Testis (tissue), 3 donors: ENCODE data around the gene SRL. TPM values are rescaled to one million over a fixed set of nuclear protein-coding genes. Genes with fewer than 3 reads are reported as not detected.

ENCODE experiments used
- DNase-seq: peaks from one replicate; pipeline ENCODE4 v3.0.0-alpha.2; 2019
- H3K27ac ChIP-seq, 2 donors: fragments of 200-600 bp; sonication (generic); one replicate each; pipeline ENCODE4 v1.5.1; 2019
- H3K27me3 ChIP-seq: fragments of 200-600 bp; sonication (generic); one replicate; pipeline ENCODE4 v1.5.1; 2019
- H3K36me3 ChIP-seq: fragments of 200-600 bp; sonication (generic); one replicate; pipeline ENCODE4 v1.5.1; 2017; ENCODE audit warnings: low read depth; ENCODE audit errors: missing control alignments
- H3K4me1 ChIP-seq: fragments of 200-600 bp; sonication (generic); one replicate; pipeline ENCODE4 v1.5.1; 2019
- H3K4me3 ChIP-seq, 2 donors: fragments of 200-600 bp; sonication (generic); one replicate each; pipeline ENCODE4 v1.5.1; 2017 to 2019
- H3K9me3 ChIP-seq: fragments of 200-600 bp; sonication (generic); one replicate; pipeline ENCODE4 v1.5.1; 2017
- POLR2A ChIP-seq: fragments of 450-650 bp; IDR thresholded peaks from one replicate; pipeline ENCODE4 v1.6.1; 2017; ENCODE audit warnings: antibody characterized with exemption, mild to moderate bottlenecking, moderate library complexity
- WGBS, 2 donors: methylation state at CpG; one replicate each; pipeline ENCODE4 v1.1.5; 2018; 5-methylcytosine and 5-hydroxymethylcytosine counted together
- intact Hi-C: fragments of 100-400 bp; cut with DNase I; formaldehyde crosslinking; loops from one replicate; pipeline ENCODE4 v1.15.1; 2023; ENCODE audit warnings: low total_unique reads
- polyA plus RNA-seq: library from polyadenylated mRNA; stranded (reverse); fragments of 350-450 nt; fragmentation: Illumina TruSeq; extraction: RNeasy Lipid Tissue Mini Kit (QIAGEN cat#74804); gene quantifications from one replicate; pipeline ENCODE4 v1.2.3, GENCODE V29; 2014; ENCODE audit warnings: low read depth, low replicate concordance; ENCODE audit not compliant: insufficient read depth
- total RNA-seq, 2 donors: library from RNA; depleted of rRNA; stranded (reverse); fragments of >200 nt; gene quantifications; one replicate each; pipeline ENCODE4 v1.2.3, GENCODE V29; 2016
- TF ChIP-seq, protein P1 (sequence below), 3 experiments: fragments of 450-650 bp in 2 of 3; fragments of 200-600 bp in 1 of 3; sonication (generic) in 1 of 3; IDR thresholded peaks; one replicate each; pipeline ENCODE4 v1.5.1; 2016 to 2019; ENCODE audit warnings: antibody characterized with exemption in 3 of 3, mild to moderate bottlenecking in 2 of 3, moderate library complexity in 1 of 3

The SRL gene
- total and polyA plus RNA-seq, 3 donors from 2014 or later = 1.5 to 4.7 (median 2.5) TPM

DNA sequence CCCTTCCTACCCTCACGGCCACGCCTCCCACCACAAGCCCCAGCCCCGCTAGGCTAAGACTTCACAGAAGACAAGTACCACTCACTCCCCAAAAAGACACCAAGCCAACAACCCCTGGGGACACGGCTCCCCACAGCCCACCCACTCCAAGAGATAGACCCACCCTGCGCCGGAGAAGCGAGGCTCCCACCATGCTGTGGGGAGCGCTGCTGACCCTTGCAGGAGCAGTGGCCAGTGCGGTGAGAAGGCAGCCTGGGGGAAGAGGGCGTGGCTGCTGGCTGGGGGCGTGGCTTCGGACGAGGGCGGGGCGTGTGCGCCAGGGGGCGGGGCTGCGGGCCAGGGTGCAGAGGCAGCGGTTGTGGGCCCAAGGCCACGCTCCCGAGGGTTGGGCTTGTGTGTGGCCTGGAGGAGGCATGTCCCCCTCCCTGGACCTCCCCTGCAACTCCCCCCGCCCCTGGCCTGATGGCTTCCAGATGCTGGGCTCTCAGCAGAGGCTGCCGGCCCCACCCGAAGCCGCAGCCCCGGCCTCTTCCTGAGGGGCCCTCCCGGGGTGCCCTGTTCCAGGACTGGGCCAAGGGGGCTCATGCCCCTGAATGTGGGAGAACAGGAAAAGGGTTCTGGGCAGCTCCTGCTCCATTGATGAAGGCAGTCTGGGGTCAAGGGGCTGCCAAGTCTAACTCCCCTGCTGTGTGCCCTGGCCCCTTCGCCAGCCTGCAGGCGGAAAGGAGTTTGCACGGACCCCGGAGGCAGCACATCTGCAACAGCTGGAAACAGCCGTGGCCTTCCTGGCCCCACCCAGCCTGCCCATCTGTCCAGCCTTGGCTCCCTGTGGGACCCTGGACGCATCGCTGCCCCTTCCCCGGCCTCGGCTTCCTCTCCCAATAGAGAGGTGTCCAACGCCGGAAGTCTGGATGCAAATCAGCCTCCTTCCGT lies 21.9 kb upstream of the SRL start:
- H3K4me1 ChIP-seq = peaks cover 27% of the 10 kb centered on the region
- no peak for TF ChIP-seq POLR2A
- TF ChIP-seq, protein P1, sequence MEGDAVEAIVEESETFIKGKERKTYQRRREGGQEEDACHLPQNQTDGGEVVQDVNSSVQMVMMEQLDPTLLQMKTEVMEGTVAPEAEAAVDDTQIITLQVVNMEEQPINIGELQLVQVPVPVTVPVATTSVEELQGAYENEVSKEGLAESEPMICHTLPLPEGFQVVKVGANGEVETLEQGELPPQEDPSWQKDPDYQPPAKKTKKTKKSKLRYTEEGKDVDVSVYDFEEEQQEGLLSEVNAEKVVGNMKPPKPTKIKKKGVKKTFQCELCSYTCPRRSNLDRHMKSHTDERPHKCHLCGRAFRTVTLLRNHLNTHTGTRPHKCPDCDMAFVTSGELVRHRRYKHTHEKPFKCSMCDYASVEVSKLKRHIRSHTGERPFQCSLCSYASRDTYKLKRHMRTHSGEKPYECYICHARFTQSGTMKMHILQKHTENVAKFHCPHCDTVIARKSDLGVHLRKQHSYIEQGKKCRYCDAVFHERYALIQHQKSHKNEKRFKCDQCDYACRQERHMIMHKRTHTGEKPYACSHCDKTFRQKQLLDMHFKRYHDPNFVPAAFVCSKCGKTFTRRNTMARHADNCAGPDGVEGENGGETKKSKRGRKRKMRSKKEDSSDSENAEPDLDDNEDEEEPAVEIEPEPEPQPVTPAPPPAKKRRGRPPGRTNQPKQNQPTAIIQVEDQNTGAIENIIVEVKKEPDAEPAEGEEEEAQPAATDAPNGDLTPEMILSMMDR (IDR thresholded peaks at IDR 0.05) = no peak
- H3K4me3 ChIP-seq = peak overlapping the region in 1 of 2 donors; percentile 23
- 20 to 33% methylated on average over 1 to 38 of the region's 39 CpGs for WGBS, 2 donors
- H3K27me3 ChIP-seq = no peaks in the 10 kb centered on the region
- H3K36me3 ChIP-seq = no peaks in the 10 kb centered on the region
- H3K27ac ChIP-seq = peak overlapping the region in 1 of 2 donors; percentile 15
- H3K9me3 ChIP-seq = no peaks in the 10 kb centered on the region
- intact Hi-C loops = no loop called here
- DNase-seq = peak; percentile 86

DNA sequence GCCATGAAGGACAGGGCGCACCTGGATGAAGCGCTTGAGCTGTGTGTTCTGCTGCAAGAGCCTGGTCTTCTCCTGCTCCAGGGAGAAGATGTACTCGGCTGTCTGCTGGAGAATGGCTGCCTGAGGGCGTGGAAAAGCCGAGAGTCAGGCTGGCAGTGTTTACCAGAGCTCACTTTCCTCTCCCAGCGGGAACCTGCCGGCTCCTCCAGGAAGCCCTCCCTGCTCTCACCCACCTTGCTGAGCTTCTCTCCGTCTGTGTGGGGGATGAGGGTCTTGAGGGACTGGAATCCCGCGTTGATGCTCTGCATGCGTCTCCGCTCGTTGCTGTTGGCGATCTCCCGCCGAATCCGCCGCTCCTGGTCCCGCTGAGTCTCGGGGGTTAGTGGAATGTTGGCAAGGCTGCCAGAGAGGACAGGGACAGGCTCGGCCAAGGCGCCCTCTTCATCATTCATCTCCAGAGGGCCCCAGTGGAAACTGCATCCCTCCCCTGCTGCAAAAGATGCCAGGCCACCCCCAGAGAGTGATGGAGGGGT lies 20.5 kb upstream of the SRL start:
- 75 to 79% methylated on average over 20 to 22 of the region's 22 CpGs for WGBS, 2 donors
- no peak overlapping the region for H3K4me3 ChIP-seq
- H3K9me3 ChIP-seq = no peaks in the 10 kb centered on the region
- no peaks in the 10 kb centered on the region for H3K36me3 ChIP-seq
- intact Hi-C loops = no loop called here
- DNase-seq = no peak
- H3K27ac ChIP-seq = no peak overlapping the region
- H3K27me3 ChIP-seq = no peaks in the 10 kb centered on the region
- H3K4me1 ChIP-seq = peaks cover 35% of the 10 kb centered on the region
- no peak for TF ChIP-seq POLR2A
- TF ChIP-seq, protein P1 (IDR thresholded peaks at IDR 0.05) = no peak

DNA sequence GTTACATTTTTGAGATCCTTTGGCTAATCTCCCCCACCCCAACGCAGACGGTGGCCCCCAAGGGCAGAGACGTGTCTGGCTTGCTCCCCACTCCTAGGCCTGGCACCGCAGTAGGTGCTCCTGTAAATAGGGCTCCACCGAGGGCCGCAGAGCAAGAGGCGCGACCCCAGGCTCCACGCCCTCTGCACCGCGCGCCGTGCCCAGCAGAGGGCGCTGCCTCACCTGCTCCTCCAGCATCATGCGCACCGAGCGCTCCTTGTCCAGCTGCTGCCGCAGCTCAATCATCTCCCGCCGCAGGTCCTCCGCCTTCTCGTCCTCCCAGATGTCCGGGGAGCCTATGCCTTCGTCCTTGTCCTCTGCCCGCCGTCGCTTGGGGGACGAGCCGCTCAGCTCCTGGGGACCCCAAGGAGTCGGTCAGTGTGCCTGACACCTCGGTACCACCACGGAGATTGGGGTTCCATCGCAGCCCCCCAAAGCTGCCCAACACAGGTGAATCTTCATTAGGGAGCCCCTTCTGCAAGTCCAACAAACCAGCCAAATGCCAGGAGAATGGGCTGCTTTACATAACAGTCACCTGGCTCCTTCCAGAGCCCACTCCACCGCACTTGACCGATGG lies 19.8 kb upstream of the SRL start:
- Histone ChIP-seq H3K27me3 (no peaks in the 10 kb centered on the region), H3K27ac (no peak overlapping the region), H3K4me3 (no peak overlapping the region), H3K36me3 (no peaks in the 10 kb centered on the region), H3K4me1 (peaks cover 37% of the 10 kb centered on the region), H3K9me3 (no peaks in the 10 kb centered on the region)
- intact Hi-C loops = no loop called here
- no peak for TF ChIP-seq POLR2A
- TF ChIP-seq, protein P1 (IDR thresholded peaks at IDR 0.05) = peak in 2 of 3 experiments; percentile 75 to 76
- DNase-seq = peak; percentile 70
- 63 to 74% methylated on average over 32 to 35 of the region's 35 CpGs for WGBS, 2 donors

DNA sequence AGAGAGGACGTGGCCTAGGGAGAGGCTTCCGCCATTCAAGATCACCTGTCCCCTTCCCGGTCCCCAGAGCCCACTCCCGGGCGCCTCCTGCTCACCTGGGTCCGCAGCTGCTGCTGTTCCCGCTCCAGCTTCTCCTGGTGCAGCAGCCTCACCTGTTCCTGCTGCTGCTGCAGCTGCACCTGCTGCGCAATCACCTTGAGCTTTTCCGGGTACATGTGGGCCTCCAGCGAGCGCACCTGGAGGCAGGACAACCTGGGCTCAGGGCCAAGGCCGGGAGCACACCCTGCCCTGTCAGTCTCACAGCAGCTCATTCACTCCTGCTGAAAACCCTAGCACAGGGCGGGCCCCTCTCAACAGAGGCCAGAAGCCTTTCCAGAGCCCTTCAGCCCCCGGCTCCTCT lies 18.5 kb upstream of the SRL start:
- Histone ChIP-seq H3K27me3 (no peaks in the 10 kb centered on the region), H3K9me3 (no peaks in the 10 kb centered on the region), H3K4me3 (no peak overlapping the region), H3K36me3 (no peaks in the 10 kb centered on the region), H3K4me1 (peaks cover 37% of the 10 kb centered on the region), H3K27ac (no peak overlapping the region)
- intact Hi-C loops = no loop called here
- DNase-seq = no peak
- TF ChIP-seq POLR2A = no peak
- TF ChIP-seq, protein P1 (IDR thresholded peaks at IDR 0.05) = no peak
- WGBS, 2 donors = 93 to 94% methylated on average over 10 to 14 of the region's 14 CpGs
